ENCODE data around the gene TMEM63C. TPM values are rescaled to one million over a fixed set of nuclear protein-coding genes. Genes with fewer than 3 reads are reported as not detected.

Gene TMEM63C
- total RNA-seq, 1 donor from 2014 or later: 1.6 TPM

- intact Hi-C loops (cut with micrococcal nuclease): no loop called here
- Mint-ChIP-seq H3K9me3 (no peaks in the 10 kb centered on the region), H3K36me3 (ENCODE audit: low read depth) (peaks cover 3% of the 10 kb centered on the region), H3K27me3 (ENCODE audit: insufficient read depth) (no peaks in the 10 kb centered on the region), H3K4me3 (no peak overlapping the region), H3K4me1 (ENCODE audit: low read depth) (no peaks in the 10 kb centered on the region), H3K27ac (no peak overlapping the region)
- no peak for DNase-seq (ENCODE audit: low spot score)
These were observed 115.3 kb downstream of the TMEM63C start for GRCh38 chr14:77296906-77297305.

- no peak for DNase-seq (ENCODE audit: low spot score)
- no peak overlapping the region for H3K27ac Mint-ChIP-seq
- H3K36me3 Mint-ChIP-seq (ENCODE audit: low read depth): peaks cover 5% of the 10 kb centered on the region
- no peak overlapping the region for H3K4me3 Mint-ChIP-seq
- no peaks in the 10 kb centered on the region for H3K27me3 Mint-ChIP-seq (ENCODE audit: insufficient read depth)
- peaks cover 21% of the 10 kb centered on the region for H3K4me1 Mint-ChIP-seq (ENCODE audit: low read depth)
- intact Hi-C loops (cut with micrococcal nuclease): loop anchor here (5.0 kb wide), 3 partner anchors 257 to 463 kb away; partner anchors contain the start of genes ALKBH1, SLIRP and SNW1
- no peaks in the 10 kb centered on the region for H3K9me3 Mint-ChIP-seq
These were observed 118.2 kb downstream of the TMEM63C start for GRCh38 chr14:77299771-77300170.

- no peak overlapping the region for H3K27ac Mint-ChIP-seq
- peak; percentile 16 for DNase-seq (ENCODE audit: low spot score)
- no peak overlapping the region for H3K4me3 Mint-ChIP-seq
- no peaks in the 10 kb centered on the region for H3K27me3 Mint-ChIP-seq (ENCODE audit: insufficient read depth)
- no peaks in the 10 kb centered on the region for H3K9me3 Mint-ChIP-seq
- peaks cover 24% of the 10 kb centered on the region for H3K4me1 Mint-ChIP-seq (ENCODE audit: low read depth)
- intact Hi-C loops (cut with micrococcal nuclease): loop anchor here (1.0 to 5.0 kb wide), 4 partner anchors 15 to 461 kb away; partner anchors contain the start of genes ALKBH1, SLIRP and SNW1
- H3K36me3 Mint-ChIP-seq (ENCODE audit: low read depth): peaks cover 6% of the 10 kb centered on the region
These were observed 119.5 kb downstream of the TMEM63C start for GRCh38 chr14:77301103-77301502.

- no peak overlapping the region for H3K4me3 Mint-ChIP-seq
- DNase-seq (ENCODE audit: low spot score): peak; percentile 46
- H3K27ac Mint-ChIP-seq: peak overlapping the region; percentile 93
These were observed 121.3 kb downstream of the TMEM63C start for GRCh38 chr14:77302926-77303325.

GRCh38 chr14:77303417-77304156 lies 122.0 kb downstream of the TMEM63C start:
- DNase-seq (ENCODE audit: low spot score): peak; percentile 31
- intact Hi-C loops (cut with micrococcal nuclease): loop anchor here (1.0 to 5.0 kb wide), 8 partner anchors 17 to 459 kb away; partner anchors contain the start of genes ALKBH1, CIPC, POMT2 and SAMD15
- Mint-ChIP-seq H3K9me3 (no peaks in the 10 kb centered on the region), H3K27me3 (ENCODE audit: insufficient read depth) (no peaks in the 10 kb centered on the region), H3K36me3 (ENCODE audit: low read depth) (peaks cover 4% of the 10 kb centered on the region), H3K4me3 (peak overlapping the region; percentile 34), H3K4me1 (ENCODE audit: low read depth) (peaks cover 37% of the 10 kb centered on the region), H3K27ac (peak overlapping the region; percentile 93)

More at GRCh38 chr14:77302926-77303325, 121.3 kb downstream of the TMEM63C start:
- intact Hi-C loops (cut with micrococcal nuclease): loop anchor here (1.0 to 5.0 kb wide), 8 partner anchors 17 to 459 kb away; partner anchors contain the start of genes ALKBH1, CIPC, POMT2 and SAMD15
- Mint-ChIP-seq H3K4me1 (ENCODE audit: low read depth) (peaks cover 37% of the 10 kb centered on the region), H3K36me3 (ENCODE audit: low read depth) (peaks cover 6% of the 10 kb centered on the region), H3K9me3 (no peaks in the 10 kb centered on the region), H3K27me3 (ENCODE audit: insufficient read depth) (no peaks in the 10 kb centered on the region)

- DNase-seq (ENCODE audit: low spot score): no peak
- Mint-ChIP-seq H3K4me1 (ENCODE audit: low read depth) (peaks cover 37% of the 10 kb centered on the region), H3K27ac (no peak overlapping the region), H3K27me3 (ENCODE audit: insufficient read depth) (no peaks in the 10 kb centered on the region), H3K4me3 (no peak overlapping the region), H3K36me3 (ENCODE audit: low read depth) (peaks cover 3% of the 10 kb centered on the region), H3K9me3 (no peaks in the 10 kb centered on the region)
- intact Hi-C loops (cut with micrococcal nuclease): no loop called here
These were observed 124.1 kb downstream of the TMEM63C start for GRCh38 chr14:77305696-77306095.

- H3K4me3 Mint-ChIP-seq: no peak overlapping the region
- H3K36me3 Mint-ChIP-seq (ENCODE audit: low read depth): peaks cover 3% of the 10 kb centered on the region
- H3K27me3 Mint-ChIP-seq (ENCODE audit: insufficient read depth): no peaks in the 10 kb centered on the region
- H3K9me3 Mint-ChIP-seq: no peaks in the 10 kb centered on the region
- no peak overlapping the region for H3K27ac Mint-ChIP-seq
- H3K4me1 Mint-ChIP-seq (ENCODE audit: low read depth): peaks cover 37% of the 10 kb centered on the region
- intact Hi-C loops (cut with micrococcal nuclease): no loop called here
- DNase-seq (ENCODE audit: low spot score): no peak
These were observed 124.8 kb downstream of the TMEM63C start for GRCh38 chr14:77306416-77306815.

GRCh38 chr14:77306851-77307496 lies 125.4 kb downstream of the TMEM63C start:
- H3K9me3 Mint-ChIP-seq: no peaks in the 10 kb centered on the region
- no peak overlapping the region for H3K27ac Mint-ChIP-seq
- no peak for DNase-seq (ENCODE audit: low spot score)
- H3K27me3 Mint-ChIP-seq (ENCODE audit: insufficient read depth): no peaks in the 10 kb centered on the region
- peaks cover 37% of the 10 kb centered on the region for H3K4me1 Mint-ChIP-seq (ENCODE audit: low read depth)
- intact Hi-C loops (cut with micrococcal nuclease): no loop called here
- peaks cover 3% of the 10 kb centered on the region for H3K36me3 Mint-ChIP-seq (ENCODE audit: low read depth)
- no peak overlapping the region for H3K4me3 Mint-ChIP-seq

Other genes with a start within 250 kb of the TMEM63C start
- 24.9 and 26.5 TPM in 2 replicates for gene IRF2BPL, start 153.1 kb upstream of the TMEM63C start, total RNA-seq
- gene CIPC, start 83.5 kb upstream of the TMEM63C start, total RNA-seq: 10.3 and 11.5 TPM in 2 replicates
- not detected in 2 replicates for gene ZDHHC22, start 40.0 kb upstream of the TMEM63C start, total RNA-seq
- gene NGB, start 89.4 kb downstream of the TMEM63C start, total RNA-seq: not detected in 2 replicates
- 20.5 and 22.1 TPM in 2 replicates for gene POMT2, start 139.1 kb downstream of the TMEM63C start, total RNA-seq
- gene GSTZ1, start 139.2 kb downstream of the TMEM63C start, total RNA-seq: 5.3 and 7.0 TPM in 2 replicates
- gene TMED8, start 195.3 kb downstream of the TMEM63C start, total RNA-seq: 28.1 and 28.4 TPM in 2 replicates
- 0.29 and 1.1 TPM in 2 replicates for gene SAMD15, start 195.6 kb downstream of the TMEM63C start, total RNA-seq
- gene NOXRED1, start 241.7 kb downstream of the TMEM63C start, total RNA-seq: 0.18 and 0.91 TPM in 2 replicates

All from activated T-helper 1 cell treated with anti-CD3 and anti-CD28 coated beads, Interleukin-12 subunit alpha, Interleukin-12 subunit beta, Interleukin-2, Interleukin-4 antibody, amounts not matched to agents 30 ng/mL and 10 ng/mL and 1 ng/mL, durations not matched to agents 14 hours and 24 hours and 36 hours (primary cell).